ENCODE results near the gene ALCAM. TPM values are rescaled to one million over a fixed set of nuclear protein-coding genes. Genes with fewer than 3 reads are reported as not detected.

ALCAM gene
- total and polyA plus RNA-seq, 2 of the 8 experiments (the other 6 are each of a cell fraction or from before 2014, with no cell fraction given): 10.8 to 33.0 TPM

DNA sequence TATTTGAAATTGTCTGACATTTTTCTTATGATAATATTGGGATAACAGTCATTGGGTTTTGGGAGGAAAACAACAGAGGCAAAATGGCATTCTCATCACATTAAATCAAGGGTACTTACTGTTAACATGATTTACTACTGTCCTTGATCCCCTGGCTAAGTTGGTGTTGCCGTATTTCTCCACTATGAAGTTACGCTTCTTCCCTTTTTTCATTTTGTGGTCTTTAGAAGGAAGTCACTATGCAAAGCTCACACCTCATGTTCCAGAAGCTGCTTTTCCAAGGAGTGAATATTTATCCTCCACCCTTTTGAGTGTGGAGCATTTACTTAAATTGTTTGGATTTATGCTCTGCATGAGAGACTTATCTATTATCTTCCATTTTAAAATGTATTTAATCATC, 63.7 kb downstream of the ALCAM start (continued):
- TF ChIP-seq TAF1 (IDR thresholded peaks at IDR 0.05; ENCODE audit: low read depth, low read length) (no peak), POLR2A (IDR thresholded peaks at IDR 0.05; ENCODE audit: control extremely low read depth in 1 of 2, low read depth in 2 of 2, low read length in 2 of 2) (no peak), GTF2F1 (IDR thresholded peaks at IDR 0.05; ENCODE audit: borderline replicate concordance, low read depth, low read length) (no peak)

Measured in H1 (cell line).